Mucosa of descending colon (tissue), 3 donors: ENCODE data around the gene VRK1. TPM values are rescaled to one million over a fixed set of nuclear protein-coding genes. Genes with fewer than 3 reads are reported as not detected.
"Not testable (repeated sequence)": the region's sequence is repeated elsewhere in the genome, so short reads cannot be mapped to it uniquely, and the experiment has no call there.

ENCODE experiments used
- ATAC-seq: fragments of 200-7000 bp; cut with Tn5 transposase; one replicate; pipeline ENCODE4 v1.9.1; 2020; ENCODE audit warnings: mild to moderate bottlenecking, moderate library complexity
- DNase-seq, 3 donors: peaks; one replicate each; pipeline ENCODE4 v3.0.0-alpha.2; 2020
- H3K36me3 ChIP-seq: fragments of 200-600 bp; one replicate; pipeline ENCODE4 v1.8.0; 2021; ENCODE audit warnings: low read depth, mild to moderate bottlenecking
- H3K4me1 ChIP-seq: fragments of 200-600 bp; one replicate; pipeline ENCODE4 v1.8.0; 2021; ENCODE audit warnings: low read depth, mild to moderate bottlenecking
- H3K4me3 ChIP-seq: fragments of 200-600 bp; one replicate; pipeline ENCODE4 v1.8.0; 2021; ENCODE audit warnings: mild to moderate bottlenecking
- H3K9me3 ChIP-seq: fragments of 200-600 bp; one replicate; pipeline ENCODE4 v1.8.0; 2021; ENCODE audit warnings: mild to moderate bottlenecking
- CTCF ChIP-seq: fragments of 200-600 bp; IDR thresholded peaks from one replicate; pipeline ENCODE4 v1.8.0; 2022; ENCODE audit warnings: antibody characterized with exemption, mild to moderate bottlenecking
- intact Hi-C, 2 donors: fragments of 100-400 bp; cut with DNase I in 1 of 2; cut with micrococcal nuclease in 1 of 2; formaldehyde crosslinking; loops; one replicate each; pipeline versions ENCODE4 v1.11.0 to v1.11.1; 2022; cut with DNase I, micrococcal nuclease
- total RNA-seq, 3 donors: library from RNA; stranded (reverse); fragmentation: NEBNext Ultra II Directional in 2 of 3; extraction: Animal tissue kit (Norgen Biotek cat#: 25700) in 2 of 3; gene quantifications; one replicate each; pipeline versions ENCODE4 v1.2.1 to v1.2.4, GENCODE V29; 2021 to 2023
- donor health status: DM: no; HTN: no; CAD: no; lungs with moderate emphysema.
- donor health status: DM: no; HTN: no; CAD: no.
- donor health status: DM: no; HTN: yes; CAD: no.

Gene VRK1
- total RNA-seq, 3 donors from 2014 or later, result 15.3 to 19.8 (median 19.4) TPM

DNA sequence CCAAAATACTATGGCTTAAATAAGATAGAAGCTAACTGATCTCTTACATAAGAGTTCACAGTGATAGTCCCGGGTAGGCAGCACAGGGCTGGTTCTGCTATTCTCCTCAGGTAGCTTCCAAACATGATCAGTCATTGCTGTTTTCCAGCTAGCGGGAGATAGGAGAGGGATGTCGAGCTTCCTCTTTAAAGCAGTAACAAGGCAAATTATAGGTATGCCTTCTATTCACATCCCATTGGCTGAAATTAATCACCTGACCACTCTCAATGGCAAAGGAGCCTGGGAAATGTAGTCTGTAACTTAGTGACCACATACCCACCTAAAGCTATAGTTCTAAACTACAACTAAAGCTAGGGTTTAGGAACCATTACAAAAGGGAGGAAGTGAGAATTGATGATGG, 34.5 kb upstream of the VRK1 start:
- Histone ChIP-seq H3K9me3 (no peaks in the 10 kb centered on the region), H3K4me3 (no peak overlapping the region), H3K36me3 (no peaks in the 10 kb centered on the region), H3K4me1 (no peaks in the 10 kb centered on the region)
- intact Hi-C loops, result no loop called here
- no peak for TF ChIP-seq CTCF
- DNase-seq, result peak in 1 of 3 donors; percentile 29
- ATAC-seq, result peak; percentile 78

GRCh38 chr14:96764012-96764411, 33.2 kb upstream of the VRK1 start:
- intact Hi-C loops, result no loop called here
- Histone ChIP-seq H3K36me3 (no peaks in the 10 kb centered on the region), H3K9me3 (no peaks in the 10 kb centered on the region), H3K4me3 (no peak overlapping the region), H3K4me1 (no peaks in the 10 kb centered on the region)
- DNase-seq, result no peak
- TF ChIP-seq CTCF, result no peak
- no peak for ATAC-seq

DNA sequence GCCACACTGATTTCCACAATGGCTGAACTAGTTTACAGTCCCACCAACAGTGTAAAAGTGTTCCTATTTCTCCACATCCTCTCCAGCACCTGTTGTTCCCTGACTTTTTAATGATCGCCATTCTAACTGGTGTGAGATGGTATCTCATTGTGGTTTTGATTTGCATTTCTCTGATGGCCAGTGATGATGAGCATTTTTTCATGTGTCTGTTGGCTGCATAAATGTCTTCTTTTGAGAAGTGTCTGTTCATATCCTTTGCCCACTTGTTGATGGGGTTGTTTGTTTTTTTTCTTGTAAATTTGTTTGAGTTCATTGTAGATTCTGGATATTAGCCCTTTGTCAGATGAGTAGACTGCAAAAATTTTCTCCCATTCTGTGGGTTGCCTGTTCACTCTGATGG, 32.0 kb upstream of the VRK1 start:
- H3K36me3 ChIP-seq, intact Hi-C loops, H3K9me3 ChIP-seq, H3K4me3 ChIP-seq, DNase-seq, ATAC-seq, H3K4me1 ChIP-seq: not testable (repeated sequence)

DNA sequence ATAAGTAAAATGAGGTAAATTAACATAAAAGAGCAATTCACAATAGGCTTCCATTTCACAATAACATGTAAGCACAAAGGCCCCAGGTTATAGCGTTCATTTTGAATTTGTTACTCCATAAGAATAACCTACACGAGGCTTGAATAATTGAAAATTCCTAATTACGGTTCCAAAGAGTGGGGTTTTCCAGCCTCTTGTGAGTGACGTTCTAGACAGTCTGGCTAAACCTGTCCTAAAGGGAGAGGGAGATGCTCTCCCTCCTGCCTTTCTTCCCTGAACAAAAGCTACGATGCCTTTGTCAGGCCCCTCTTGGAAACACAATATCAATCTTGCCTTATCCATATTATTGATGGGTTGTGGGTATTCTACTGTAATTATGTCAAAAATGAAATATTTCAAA, 24.3 kb upstream of the VRK1 start:
- Histone ChIP-seq H3K9me3 (no peaks in the 10 kb centered on the region), H3K36me3 (no peaks in the 10 kb centered on the region), H3K4me1 (no peaks in the 10 kb centered on the region), H3K4me3 (no peak overlapping the region)
- no peak for TF ChIP-seq CTCF
- intact Hi-C loops, result no loop called here
- ATAC-seq (no peak), DNase-seq (no peak)

DNA sequence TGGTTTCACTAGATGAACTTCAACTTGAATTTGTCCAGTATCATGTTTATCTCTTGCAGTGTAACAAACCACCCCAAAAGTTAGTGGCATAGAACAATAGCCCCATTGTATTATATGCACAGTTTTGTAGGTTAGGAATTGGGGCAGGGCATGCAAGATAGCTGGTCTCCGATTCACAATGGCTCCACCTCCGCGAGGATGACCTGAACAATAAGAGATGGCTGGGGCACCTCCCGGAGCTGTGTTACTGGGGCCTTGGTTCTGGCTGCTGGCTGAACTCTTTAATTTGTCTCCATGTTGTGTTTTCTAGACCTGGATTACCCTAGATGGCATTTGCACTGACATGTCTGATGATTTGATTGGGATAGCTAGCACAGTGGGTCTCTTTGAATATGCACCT, 20.4 kb upstream of the VRK1 start:
- no peaks in the 10 kb centered on the region for H3K4me1 ChIP-seq
- H3K36me3 ChIP-seq, result no peaks in the 10 kb centered on the region
- H3K9me3 ChIP-seq, result no peaks in the 10 kb centered on the region
- DNase-seq (no peak), ATAC-seq (no peak)
- TF ChIP-seq CTCF, result no peak
- H3K4me3 ChIP-seq, result no peak overlapping the region
- intact Hi-C loops, result no loop called here

- intact Hi-C loops, result no loop called here
- no peaks in the 10 kb centered on the region for H3K36me3 ChIP-seq
- H3K9me3 ChIP-seq, result no peaks in the 10 kb centered on the region
- no peak for TF ChIP-seq CTCF
- no peak overlapping the region for H3K4me3 ChIP-seq
- H3K4me1 ChIP-seq, result no peaks in the 10 kb centered on the region
- DNase-seq (no peak), ATAC-seq (no peak)
Observed at GRCh38 chr14:96780500-96780899, 16.7 kb upstream of the VRK1 start.
